ENCODE results near the gene RPS6KC1.
"Not testable (repeated sequence)": the region's sequence is repeated elsewhere in the genome, so short reads cannot be mapped to it uniquely, and the experiment has no call there.

The RPS6KC1 gene

DNA sequence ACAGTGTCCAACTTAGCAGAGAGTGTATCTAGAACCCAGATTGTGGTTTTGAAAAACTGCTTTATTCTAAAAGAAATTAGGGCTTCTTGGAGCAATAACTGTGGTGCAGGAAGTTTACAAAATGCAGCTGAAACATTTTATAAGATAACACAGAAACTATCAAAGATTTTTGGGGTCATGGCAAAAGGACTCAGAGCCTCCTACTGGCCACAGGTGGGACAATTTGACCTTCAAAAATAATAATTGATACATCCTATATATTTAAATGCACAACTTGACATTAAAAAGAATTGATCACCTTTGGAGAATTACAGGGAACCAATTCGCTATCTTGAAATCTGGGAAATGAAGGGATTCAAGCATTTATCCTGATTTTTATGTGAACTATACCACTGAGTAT is 235.2 kb downstream of the RPS6KC1 start:
- no peak for DNase-seq (ENCODE audit: low spot score)

DNA sequence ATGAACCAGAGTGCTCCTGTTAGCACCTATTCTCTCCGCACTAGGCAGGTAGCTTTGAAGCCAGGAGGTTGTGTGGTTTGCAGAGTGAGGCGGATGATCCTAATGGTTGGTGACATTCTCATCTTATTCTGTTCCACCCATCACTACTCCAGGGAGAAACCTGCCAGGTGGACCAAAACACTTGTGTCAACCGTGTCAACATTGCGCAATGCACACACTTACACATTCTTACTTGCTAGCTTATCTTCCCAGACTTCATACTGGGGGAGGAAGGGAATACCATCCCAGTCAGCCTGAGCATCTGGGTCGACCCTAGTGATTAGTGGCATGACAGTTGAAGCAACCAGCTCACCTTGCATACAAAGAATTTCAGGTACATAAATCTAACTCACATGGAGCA is 236.9 kb downstream of the RPS6KC1 start:
- DNase-seq (ENCODE audit: low spot score): no peak

DNA sequence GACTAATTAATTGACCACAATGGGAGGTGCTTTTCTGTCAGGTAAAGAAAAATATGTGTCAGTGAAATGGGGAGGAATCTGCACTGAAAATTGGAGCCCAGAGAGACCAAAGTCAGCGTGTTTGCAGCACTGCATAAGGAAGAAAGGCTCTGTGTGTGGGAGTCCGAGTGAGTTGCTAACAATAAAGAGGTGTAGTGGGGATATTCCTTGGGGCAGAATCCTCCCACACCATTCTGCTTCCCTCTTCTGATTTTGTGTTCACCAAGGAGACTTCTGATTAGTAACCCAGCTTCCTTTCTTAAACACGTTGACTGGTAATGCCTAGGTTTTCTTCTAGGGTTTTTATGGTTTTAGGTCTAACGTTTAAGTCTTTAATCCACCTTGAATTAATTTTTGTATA is 240.5 kb downstream of the RPS6KC1 start:
- DNase-seq (ENCODE audit: low spot score): no peak

DNA sequence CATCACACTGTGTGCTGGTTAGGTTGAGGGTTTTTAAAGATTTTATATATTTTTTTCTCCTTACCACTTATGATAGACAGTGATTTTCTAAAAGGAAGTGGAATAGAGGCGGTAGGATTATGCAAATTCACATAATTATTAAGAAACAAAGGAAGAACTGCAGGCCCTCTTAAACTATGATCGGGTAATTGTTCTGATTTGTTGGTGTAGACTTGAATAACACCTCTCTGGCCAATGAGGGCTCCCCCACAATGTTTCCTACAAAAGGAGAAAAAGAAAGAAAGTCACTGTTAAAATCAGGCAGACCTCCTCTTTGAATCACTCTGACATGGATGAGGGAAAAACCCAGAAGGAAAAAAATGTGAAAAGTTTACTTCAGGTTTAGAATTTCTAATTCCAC is 241.6 kb downstream of the RPS6KC1 start:
- no peak for DNase-seq (ENCODE audit: low spot score)

DNA sequence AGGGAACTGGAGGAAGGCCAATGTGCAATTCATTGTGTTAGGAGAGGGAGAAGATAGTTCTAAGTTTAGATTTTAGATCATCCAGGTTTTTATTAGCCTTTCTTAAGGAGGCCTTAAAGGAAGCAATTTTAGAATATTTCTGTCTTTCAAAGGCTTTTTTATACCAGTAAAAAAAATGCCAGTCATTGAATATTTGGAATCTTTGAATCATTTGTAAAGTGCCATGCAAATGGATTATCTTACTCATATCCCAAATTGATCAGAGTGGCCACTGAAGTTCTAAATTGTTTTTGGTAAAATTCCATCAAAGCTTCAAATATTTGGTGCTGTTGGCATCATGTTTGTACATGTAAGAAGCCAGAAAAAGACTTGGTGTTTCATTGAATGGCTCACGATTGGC is 244.8 kb downstream of the RPS6KC1 start:
- DNase-seq (ENCODE audit: low spot score): no peak

DNA sequence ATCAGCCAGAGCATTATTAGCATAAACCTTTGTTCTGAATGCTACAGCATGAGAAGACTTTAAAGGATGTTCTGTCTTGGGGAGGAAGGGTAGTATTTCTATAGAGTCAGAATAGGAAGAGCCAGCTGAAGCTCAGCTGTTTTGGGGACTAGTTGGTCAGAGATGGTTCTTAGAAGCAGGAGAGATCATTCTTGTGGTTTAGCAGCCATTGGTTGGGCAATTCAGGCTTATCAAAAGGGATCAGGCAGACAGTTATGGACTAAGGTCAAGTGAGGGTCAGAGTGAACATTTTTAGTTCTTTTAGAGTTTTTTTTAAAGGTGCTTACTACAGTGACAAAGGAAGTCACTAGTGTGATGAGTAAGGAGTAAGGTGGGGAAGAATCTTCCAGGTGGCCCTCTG is 245.5 kb downstream of the RPS6KC1 start:
- DNase-seq (ENCODE audit: low spot score): no peak

DNA sequence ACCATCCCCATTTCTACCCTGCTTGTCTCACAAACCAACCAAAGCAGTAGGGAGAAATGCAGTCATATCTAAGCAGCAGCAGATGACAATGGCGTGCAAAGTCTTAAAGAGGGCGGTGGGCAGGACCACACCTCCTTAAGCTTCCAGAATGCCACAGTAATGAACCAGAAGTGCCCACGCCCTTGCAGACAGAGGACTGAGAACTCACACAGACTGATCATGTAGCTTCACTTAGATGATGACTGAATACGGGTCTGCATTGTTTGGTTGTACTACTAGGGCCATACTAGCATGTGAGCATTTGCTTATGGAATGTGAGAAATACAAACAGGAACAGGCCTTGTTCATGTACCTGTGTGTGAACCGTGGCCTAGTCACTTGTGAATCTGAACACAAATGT is 246.0 kb downstream of the RPS6KC1 start:
- no peak for DNase-seq (ENCODE audit: low spot score)

DNA sequence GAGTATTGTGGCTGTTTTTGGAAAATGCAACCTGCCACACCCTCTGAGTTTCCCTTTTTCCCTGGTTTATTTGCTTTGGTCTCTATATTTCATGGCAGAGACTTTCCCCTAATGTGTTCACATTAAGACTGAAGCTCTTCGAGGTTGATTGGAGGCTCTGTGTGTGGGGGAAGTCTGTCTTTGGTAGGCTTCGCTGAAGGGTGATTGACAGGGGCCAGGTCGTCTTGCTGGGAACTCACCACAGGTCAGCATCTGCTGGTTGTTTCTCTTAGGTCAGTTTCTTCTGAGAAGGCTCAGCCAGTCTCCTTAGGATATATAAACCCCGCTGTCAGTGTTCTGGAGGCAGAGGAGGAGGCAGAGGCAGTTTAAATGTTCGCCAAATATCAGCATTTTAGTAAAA is 249.4 kb downstream of the RPS6KC1 start:
- DNase-seq (ENCODE audit: low spot score): no peak

DNA sequence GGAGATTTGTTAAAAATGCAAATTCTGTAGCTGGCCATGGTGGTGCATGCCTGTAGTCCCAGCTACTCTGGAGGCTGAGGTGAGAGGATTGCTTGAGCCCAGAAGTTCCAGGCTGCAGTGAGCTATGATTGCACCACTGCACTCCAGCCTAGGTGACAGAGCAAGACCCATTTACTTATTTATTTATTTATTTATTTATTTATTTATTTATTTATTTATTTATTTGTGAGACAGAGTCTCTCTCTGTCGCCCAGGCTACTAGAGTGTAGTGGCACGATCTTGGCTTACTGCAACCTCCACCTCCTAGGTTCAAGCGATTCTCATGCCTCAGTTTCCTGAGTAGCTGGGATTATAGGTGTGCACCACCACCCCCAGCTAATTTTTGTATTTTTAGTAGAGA is 250.5 kb downstream of the RPS6KC1 start:
- DNase-seq (ENCODE audit: low spot score): not testable (repeated sequence)

DNA sequence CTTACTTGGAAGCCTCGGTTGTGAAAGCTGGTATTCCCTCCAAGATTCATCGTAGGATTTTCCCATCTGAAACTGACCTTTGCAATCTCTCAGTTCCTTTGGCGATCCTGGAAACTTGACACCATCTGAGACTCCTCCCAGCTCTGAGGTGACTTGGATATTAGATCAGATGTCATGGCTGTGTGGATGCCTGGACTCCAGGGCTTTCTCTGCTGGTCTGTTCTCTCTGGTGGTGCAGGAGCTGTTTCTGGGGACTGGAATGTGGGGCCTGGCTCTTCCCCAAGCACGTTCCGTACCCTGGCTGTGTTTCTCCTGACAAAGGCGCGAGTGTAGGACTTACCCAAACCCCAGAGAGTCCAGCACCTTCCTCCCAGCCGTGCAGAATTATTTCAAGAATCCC is 252.2 kb downstream of the RPS6KC1 start:
- no peak for DNase-seq (ENCODE audit: low spot score)

DNA sequence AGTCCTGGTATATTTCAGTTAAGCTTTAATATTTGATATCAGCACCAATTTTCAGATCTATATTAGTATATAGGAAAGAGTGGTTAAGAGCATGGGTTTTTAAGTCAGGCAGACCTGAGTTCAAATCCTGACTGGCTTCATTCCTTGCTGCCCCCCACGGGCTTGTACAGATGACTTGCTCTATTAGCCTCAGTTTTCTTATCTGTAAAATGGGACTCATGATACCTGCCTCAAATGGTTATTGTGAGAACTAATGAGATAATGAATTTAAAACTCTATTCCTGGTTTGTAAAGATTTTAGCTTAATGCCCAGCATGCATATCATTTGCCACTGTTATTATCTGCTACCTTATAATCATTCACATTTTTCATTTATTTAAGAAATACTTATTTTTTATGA is 264.5 kb downstream of the RPS6KC1 start:
- DNase-seq (ENCODE audit: low spot score): no peak

DNA sequence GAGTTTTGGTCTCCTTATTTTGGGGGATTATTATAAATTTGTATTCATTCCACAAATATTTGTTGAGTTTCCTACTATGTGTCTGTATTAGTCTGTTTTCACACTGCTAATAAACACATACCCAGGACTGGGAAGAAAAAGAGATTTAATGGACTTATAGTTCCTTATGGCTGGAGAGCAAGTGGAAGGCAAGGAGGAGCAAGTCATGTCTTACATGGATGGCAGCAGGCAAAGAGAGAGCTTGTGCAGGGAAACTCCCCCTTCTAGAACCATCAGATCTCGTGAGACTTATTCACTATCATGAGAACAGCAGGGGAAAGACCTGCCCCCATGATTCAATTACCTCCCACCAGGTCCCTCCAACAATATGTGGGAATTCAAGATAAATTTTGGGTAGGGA is 267.4 kb downstream of the RPS6KC1 start:
- not testable (repeated sequence) for DNase-seq (ENCODE audit: low spot score)

DNA sequence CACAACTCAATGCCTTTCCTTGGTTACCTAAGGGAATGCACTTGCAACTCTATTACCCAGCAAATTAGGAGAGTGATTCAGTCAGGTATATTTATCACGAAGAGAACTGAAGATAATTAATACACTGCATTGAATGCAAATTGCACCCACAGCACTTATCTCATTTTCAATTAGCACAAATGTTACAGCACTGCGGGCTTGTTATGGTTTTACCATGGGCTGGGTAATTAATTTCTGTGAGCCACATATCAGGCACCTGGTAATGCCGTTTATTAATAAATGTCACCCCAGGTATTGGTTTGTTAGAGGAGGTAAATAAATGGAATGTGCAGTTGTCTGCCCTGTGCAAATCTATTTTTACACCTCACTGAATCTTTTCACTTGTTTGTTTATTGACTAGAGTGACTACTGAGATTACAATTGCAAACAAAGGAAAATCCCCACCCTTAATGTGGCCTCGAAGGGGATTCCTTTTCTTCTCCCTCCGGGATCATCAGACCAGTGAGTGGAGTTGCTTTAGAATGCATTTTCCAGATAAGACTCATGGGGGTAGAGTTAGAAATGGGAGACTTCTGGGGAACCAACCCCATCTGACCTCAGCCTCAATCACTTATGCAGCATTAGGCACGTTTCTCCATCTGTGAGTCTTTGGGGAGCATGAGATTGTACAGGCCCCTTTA is 269.3 kb downstream of the RPS6KC1 start:
- DNase-seq (ENCODE audit: low spot score): no peak
